ENCODE data around the gene CDK5RAP2.
A peak's percentile ranks its signal among the peaks of the same experiment; 100 is the strongest.

Gene CDK5RAP2

GRCh38 chr9:120405134-120405533 is 174.8 kb downstream of the CDK5RAP2 start:
- Histone ChIP-seq H3K27ac (ENCODE audit: low read depth, low read length, severe bottlenecking) (no peak overlapping the region), H3K4me3 (ENCODE audit: extremely low read depth, insufficient read depth, low read length, poor library complexity, severe bottlenecking) (no peak overlapping the region), H3K4me1 (ENCODE audit: control insufficient read depth, insufficient read depth, low read length, poor library complexity, severe bottlenecking) (peaks cover 24% of the 10 kb centered on the region), H3K9me3 (ENCODE audit: control insufficient read depth, low read length) (no peaks in the 10 kb centered on the region), H3K36me3 (ENCODE audit: control insufficient read depth, insufficient read depth, low read length) (peaks cover 86% of the 10 kb centered on the region)
- 100% methylated on average over 1 of the region's 1 CpG; no CpG with 5 or more reads in 1 of the 2 experiments for WGBS, 2 experiments (ENCODE audit: insufficient coverage in 2 of 2)

GRCh38 chr9:120403543-120403856 is 176.5 kb downstream of the CDK5RAP2 start:
- Histone ChIP-seq H3K36me3 (ENCODE audit: control insufficient read depth, insufficient read depth, low read length) (peaks cover 86% of the 10 kb centered on the region), H3K4me3 (ENCODE audit: extremely low read depth, insufficient read depth, low read length, poor library complexity, severe bottlenecking) (no peak overlapping the region), H3K9me3 (ENCODE audit: control insufficient read depth, low read length) (no peaks in the 10 kb centered on the region), H3K27ac (ENCODE audit: low read depth, low read length, severe bottlenecking) (peak overlapping the region; percentile 87), H3K4me1 (ENCODE audit: control insufficient read depth, insufficient read depth, low read length, poor library complexity, severe bottlenecking) (peaks cover 24% of the 10 kb centered on the region)
- WGBS, 2 experiments (ENCODE audit: insufficient coverage in 2 of 2) = 83 to 86% methylated on average over 3 of the region's 3 CpGs

GRCh38 chr9:120402741-120403542 is 177.0 kb downstream of the CDK5RAP2 start:
- Histone ChIP-seq H3K4me1 (ENCODE audit: control insufficient read depth, insufficient read depth, low read length, poor library complexity, severe bottlenecking) (peaks cover 24% of the 10 kb centered on the region), H3K9me3 (ENCODE audit: control insufficient read depth, low read length) (no peaks in the 10 kb centered on the region), H3K36me3 (ENCODE audit: control insufficient read depth, insufficient read depth, low read length) (peaks cover 84% of the 10 kb centered on the region), H3K4me3 (ENCODE audit: extremely low read depth, insufficient read depth, low read length, poor library complexity, severe bottlenecking) (no peak overlapping the region), H3K27ac (ENCODE audit: low read depth, low read length, severe bottlenecking) (peak overlapping the region; percentile 87)
- WGBS, 2 experiments (ENCODE audit: insufficient coverage in 2 of 2) = 90 to 92% methylated on average over 11 of the region's 13 CpGs

GRCh38 chr9:120399940-120400339 is 180.0 kb downstream of the CDK5RAP2 start:
- Histone ChIP-seq H3K9me3 (ENCODE audit: control insufficient read depth, low read length) (no peaks in the 10 kb centered on the region), H3K36me3 (ENCODE audit: control insufficient read depth, insufficient read depth, low read length) (peaks cover 76% of the 10 kb centered on the region), H3K4me3 (ENCODE audit: extremely low read depth, insufficient read depth, low read length, poor library complexity, severe bottlenecking) (no peak overlapping the region), H3K4me1 (ENCODE audit: control insufficient read depth, insufficient read depth, low read length, poor library complexity, severe bottlenecking) (peaks cover 27% of the 10 kb centered on the region), H3K27ac (ENCODE audit: low read depth, low read length, severe bottlenecking) (no peak overlapping the region)
- 100% methylated on average over 1 of the region's 2 CpGs; no CpG with 5 or more reads in 1 of the 2 experiments for whole genome bisulfite sequencing, 2 experiments (ENCODE audit: insufficient coverage in 2 of 2)

- H3K36me3 ChIP-seq (ENCODE audit: control insufficient read depth, insufficient read depth, low read length) = peaks cover 79% of the 10 kb centered on the region
- H3K4me3 ChIP-seq (ENCODE audit: extremely low read depth, insufficient read depth, low read length, poor library complexity, severe bottlenecking) = no peak overlapping the region
- no peaks in the 10 kb centered on the region for H3K9me3 ChIP-seq (ENCODE audit: control insufficient read depth, low read length)
- peaks cover 20% of the 10 kb centered on the region for H3K4me1 ChIP-seq (ENCODE audit: control insufficient read depth, insufficient read depth, low read length, poor library complexity, severe bottlenecking)
- H3K27ac ChIP-seq (ENCODE audit: low read depth, low read length, severe bottlenecking) = no peak overlapping the region
These were observed 181.7 kb downstream of the CDK5RAP2 start for GRCh38 chr9:120398286-120398685.

GRCh38 chr9:120397453-120397852 is 182.5 kb downstream of the CDK5RAP2 start:
- Histone ChIP-seq H3K36me3 (ENCODE audit: control insufficient read depth, insufficient read depth, low read length) (peaks cover 83% of the 10 kb centered on the region), H3K27ac (ENCODE audit: low read depth, low read length, severe bottlenecking) (no peak overlapping the region), H3K4me1 (ENCODE audit: control insufficient read depth, insufficient read depth, low read length, poor library complexity, severe bottlenecking) (peaks cover 17% of the 10 kb centered on the region), H3K4me3 (ENCODE audit: extremely low read depth, insufficient read depth, low read length, poor library complexity, severe bottlenecking) (no peak overlapping the region), H3K9me3 (ENCODE audit: control insufficient read depth, low read length) (no peaks in the 10 kb centered on the region)
- whole genome bisulfite sequencing, 2 experiments (ENCODE audit: insufficient coverage in 2 of 2) = no CpG with 5 or more reads among the region's 1 CpG

GRCh38 chr9:120396931-120397330 is 183.0 kb downstream of the CDK5RAP2 start:
- 86 to 94% methylated on average over 3 to 4 of the region's 6 CpGs for WGBS, 2 experiments (ENCODE audit: insufficient coverage in 2 of 2)
- Histone ChIP-seq H3K4me3 (ENCODE audit: extremely low read depth, insufficient read depth, low read length, poor library complexity, severe bottlenecking) (no peak overlapping the region), H3K27ac (ENCODE audit: low read depth, low read length, severe bottlenecking) (no peak overlapping the region), H3K4me1 (ENCODE audit: control insufficient read depth, insufficient read depth, low read length, poor library complexity, severe bottlenecking) (peaks cover 17% of the 10 kb centered on the region), H3K9me3 (ENCODE audit: control insufficient read depth, low read length) (no peaks in the 10 kb centered on the region), H3K36me3 (ENCODE audit: control insufficient read depth, insufficient read depth, low read length) (peaks cover 83% of the 10 kb centered on the region)

GRCh38 chr9:120396418-120396817 is 183.5 kb downstream of the CDK5RAP2 start:
- Histone ChIP-seq H3K9me3 (ENCODE audit: control insufficient read depth, low read length) (no peaks in the 10 kb centered on the region), H3K4me1 (ENCODE audit: control insufficient read depth, insufficient read depth, low read length, poor library complexity, severe bottlenecking) (peaks cover 17% of the 10 kb centered on the region), H3K4me3 (ENCODE audit: extremely low read depth, insufficient read depth, low read length, poor library complexity, severe bottlenecking) (no peak overlapping the region), H3K27ac (ENCODE audit: low read depth, low read length, severe bottlenecking) (no peak overlapping the region), H3K36me3 (ENCODE audit: control insufficient read depth, insufficient read depth, low read length) (peaks cover 83% of the 10 kb centered on the region)
- WGBS, 2 experiments (ENCODE audit: insufficient coverage in 2 of 2) = 98 to 100% methylated on average over 3 of the region's 3 CpGs

GRCh38 chr9:120395376-120395775 is 184.6 kb downstream of the CDK5RAP2 start:
- H3K9me3 ChIP-seq (ENCODE audit: control insufficient read depth, low read length) = no peaks in the 10 kb centered on the region
- 93 to 95% methylated on average over 3 to 6 of the region's 7 CpGs for WGBS, 2 experiments (ENCODE audit: insufficient coverage in 2 of 2)
- peaks cover 79% of the 10 kb centered on the region for H3K36me3 ChIP-seq (ENCODE audit: control insufficient read depth, insufficient read depth, low read length)
- H3K27ac ChIP-seq (ENCODE audit: low read depth, low read length, severe bottlenecking) = no peak overlapping the region
- H3K4me3 ChIP-seq (ENCODE audit: extremely low read depth, insufficient read depth, low read length, poor library complexity, severe bottlenecking) = no peak overlapping the region
- H3K4me1 ChIP-seq (ENCODE audit: control insufficient read depth, insufficient read depth, low read length, poor library complexity, severe bottlenecking) = peaks cover 17% of the 10 kb centered on the region

- H3K4me3 ChIP-seq (ENCODE audit: extremely low read depth, insufficient read depth, low read length, poor library complexity, severe bottlenecking) = no peak overlapping the region
- no peaks in the 10 kb centered on the region for H3K9me3 ChIP-seq (ENCODE audit: control insufficient read depth, low read length)
- no peak overlapping the region for H3K27ac ChIP-seq (ENCODE audit: low read depth, low read length, severe bottlenecking)
- 95 to 99% methylated on average over 10 to 12 of the region's 13 CpGs for WGBS, 2 experiments (ENCODE audit: insufficient coverage in 2 of 2)
- H3K4me1 ChIP-seq (ENCODE audit: control insufficient read depth, insufficient read depth, low read length, poor library complexity, severe bottlenecking) = peaks cover 17% of the 10 kb centered on the region
- H3K36me3 ChIP-seq (ENCODE audit: control insufficient read depth, insufficient read depth, low read length) = peaks cover 77% of the 10 kb centered on the region
These were observed 185.8 kb downstream of the CDK5RAP2 start for GRCh38 chr9:120394058-120394669.
